ENCODE measurements around the gene VWC2L. TPM values are rescaled to one million over a fixed set of nuclear protein-coding genes. Genes with fewer than 3 reads are reported as not detected.

The VWC2L gene
- polyA plus RNA-seq, 1 donor from 2014 or later: 0.31 TPM

GRCh38 chr2:214611015-214611414 lies 200.2 kb downstream of the VWC2L start:
- H3K27ac ChIP-seq (ENCODE audit: low read length): no peak overlapping the region
- no peaks in the 10 kb centered on the region for H3K9me3 ChIP-seq (ENCODE audit: low read length)
- no peak overlapping the region for H2AFZ ChIP-seq (ENCODE audit: low read depth, low read length)
- H3K79me2 ChIP-seq (replicated peaks; ENCODE audit: insufficient read depth, low read length): no peaks in the 10 kb centered on the region
- H3K4me3 ChIP-seq (ENCODE audit: low read length): no peak overlapping the region
- no peak overlapping the region for H3K9ac ChIP-seq (ENCODE audit: low read length)
- no peaks in the 10 kb centered on the region for H3K36me3 ChIP-seq (ENCODE audit: insufficient read depth, low read length)
- H3K4me2 ChIP-seq (ENCODE audit: low read length): no peak overlapping the region
- no peak for TF ChIP-seq RAD21 (conservative IDR thresholded peaks at IDR 0.05)
- H3K27me3 ChIP-seq (ENCODE audit: insufficient read depth, low read depth, low read length): no peaks in the 10 kb centered on the region
- H3K9me2 ChIP-seq (ENCODE audit: insufficient read depth, low read length): no peaks in the 10 kb centered on the region
- no peaks in the 10 kb centered on the region for H4K20me1 ChIP-seq (ENCODE audit: insufficient read depth)
- H3F3A ChIP-seq (ENCODE audit: insufficient read depth, low read length, poor library complexity, severe bottlenecking): no peaks in the 10 kb centered on the region

- H3K27ac ChIP-seq (ENCODE audit: low read length): no peak overlapping the region
- TF ChIP-seq EZH2 (IDR thresholded peaks at IDR 0.05; ENCODE audit: borderline replicate concordance, insufficient read depth, low read length, poor library complexity, severe bottlenecking) (no peak), REST (IDR thresholded peaks at IDR 0.05; ENCODE audit: borderline replicate concordance) (no peak), CTCF (IDR thresholded peaks at IDR 0.05; ENCODE audit: poor library complexity, severe bottlenecking) (no peak), RAD21 (conservative IDR thresholded peaks at IDR 0.05) (no peak), POLR2AphosphoS5 (IDR thresholded peaks at IDR 0.05) (no peak), MXI1 (conservative IDR thresholded peaks at IDR 0.05; ENCODE audit: poor library complexity, severe bottlenecking) (no peak), SMC3 (conservative IDR thresholded peaks at IDR 0.05; ENCODE audit: poor library complexity) (no peak), EP300 (conservative IDR thresholded peaks at IDR 0.05; ENCODE audit: poor library complexity, severe bottlenecking) (no peak), TAF1 (IDR thresholded peaks at IDR 0.05; ENCODE audit: low read depth) (no peak)
Measured at GRCh38 chr2:214624166-214624760, 213.4 kb downstream of the VWC2L start.

More at GRCh38 chr2:214624166-214624760, 213.4 kb downstream of the VWC2L start:
- Histone ChIP-seq H3K4me2 (ENCODE audit: low read length) (no peak overlapping the region), H3F3A (ENCODE audit: insufficient read depth, low read length, poor library complexity, severe bottlenecking) (no peaks in the 10 kb centered on the region), H3K27me3 (ENCODE audit: insufficient read depth, low read depth, low read length) (no peaks in the 10 kb centered on the region), H3K4me3 (ENCODE audit: low read length) (no peak overlapping the region), H3K9ac (ENCODE audit: low read length) (no peak overlapping the region), H3K9me3 (ENCODE audit: low read length) (no peaks in the 10 kb centered on the region), H3K79me2 (replicated peaks; ENCODE audit: insufficient read depth, low read length) (no peaks in the 10 kb centered on the region), H2AFZ (ENCODE audit: low read depth, low read length) (no peak overlapping the region), H4K20me1 (ENCODE audit: insufficient read depth) (no peaks in the 10 kb centered on the region), H3K36me3 (ENCODE audit: insufficient read depth, low read length) (no peaks in the 10 kb centered on the region), H3K9me2 (ENCODE audit: insufficient read depth, low read length) (no peaks in the 10 kb centered on the region)
